ENCODE measurements around the gene SLFN5. TPM values are rescaled to one million over a fixed set of nuclear protein-coding genes. Genes with fewer than 3 reads are reported as not detected.

Gene SLFN5
- total RNA-seq, 4 donors from 2014 or later, result 7.3 to 20.4 (median 14.0) TPM

- Histone ChIP-seq H3K4me3 (no peak overlapping the region), H3K36me3 (no peaks in the 10 kb centered on the region), H3K27me3 (no peaks in the 10 kb centered on the region), H3K9me3 (peaks cover 0 to 4% (median 0%) of the 10 kb centered on the region in 3 donors), H3K4me1 (no peaks in the 10 kb centered on the region), H3K27ac (no peak overlapping the region)
- DNase-seq, result no peak
- TF ChIP-seq POLR2A (IDR thresholded peaks at IDR 0.05), result no peak
- TF ChIP-seq, protein P1, sequence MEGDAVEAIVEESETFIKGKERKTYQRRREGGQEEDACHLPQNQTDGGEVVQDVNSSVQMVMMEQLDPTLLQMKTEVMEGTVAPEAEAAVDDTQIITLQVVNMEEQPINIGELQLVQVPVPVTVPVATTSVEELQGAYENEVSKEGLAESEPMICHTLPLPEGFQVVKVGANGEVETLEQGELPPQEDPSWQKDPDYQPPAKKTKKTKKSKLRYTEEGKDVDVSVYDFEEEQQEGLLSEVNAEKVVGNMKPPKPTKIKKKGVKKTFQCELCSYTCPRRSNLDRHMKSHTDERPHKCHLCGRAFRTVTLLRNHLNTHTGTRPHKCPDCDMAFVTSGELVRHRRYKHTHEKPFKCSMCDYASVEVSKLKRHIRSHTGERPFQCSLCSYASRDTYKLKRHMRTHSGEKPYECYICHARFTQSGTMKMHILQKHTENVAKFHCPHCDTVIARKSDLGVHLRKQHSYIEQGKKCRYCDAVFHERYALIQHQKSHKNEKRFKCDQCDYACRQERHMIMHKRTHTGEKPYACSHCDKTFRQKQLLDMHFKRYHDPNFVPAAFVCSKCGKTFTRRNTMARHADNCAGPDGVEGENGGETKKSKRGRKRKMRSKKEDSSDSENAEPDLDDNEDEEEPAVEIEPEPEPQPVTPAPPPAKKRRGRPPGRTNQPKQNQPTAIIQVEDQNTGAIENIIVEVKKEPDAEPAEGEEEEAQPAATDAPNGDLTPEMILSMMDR (IDR thresholded peaks at IDR 0.05), result no peak
- 48 to 50% methylated on average over 1 of the region's 1 CpG for WGBS, 2 donors
- intact Hi-C loops (cut with DNase I), result no loop called here
Observed at GRCh38 chr17:35291802-35292201, 48.9 kb downstream of the SLFN5 start.

GRCh38 chr17:35293151-35293847 lies 50.4 kb downstream of the SLFN5 start:
- Histone ChIP-seq H3K36me3 (no peaks in the 10 kb centered on the region), H3K4me1 (no peaks in the 10 kb centered on the region), H3K4me3 (no peak overlapping the region), H3K9me3 (peaks cover 0 to 4% (median 0%) of the 10 kb centered on the region in 3 donors), H3K27ac (no peak overlapping the region), H3K27me3 (no peaks in the 10 kb centered on the region)
- intact Hi-C loops (cut with DNase I), result no loop called here
- DNase-seq, result no peak
- TF ChIP-seq, protein P1 (IDR thresholded peaks at IDR 0.05), result no peak
- no peak for TF ChIP-seq POLR2A (IDR thresholded peaks at IDR 0.05)
- WGBS, 2 donors, result 79% methylated on average over 1 of the region's 1 CpG

DNA sequence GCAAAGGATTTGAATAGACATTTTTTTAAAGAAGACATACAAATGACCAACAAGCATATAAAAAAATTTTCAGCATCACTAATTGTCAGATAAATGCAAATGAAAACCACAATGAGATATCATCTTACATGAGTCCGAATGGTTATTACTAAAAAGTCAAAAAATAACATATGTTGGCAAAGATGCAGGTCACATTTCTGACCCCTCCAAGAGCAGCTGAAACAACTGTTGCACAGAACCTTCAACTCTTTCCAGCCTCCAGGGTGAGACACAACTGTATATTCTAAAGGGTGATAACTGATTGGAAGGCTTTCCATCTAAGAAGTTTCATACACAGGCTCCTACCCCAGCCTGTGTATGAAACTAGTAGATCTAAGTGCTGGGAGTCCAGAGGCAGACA lies 51.9 kb downstream of the SLFN5 start:
- DNase-seq, result no peak
- no peak overlapping the region for H3K27ac ChIP-seq
- TF ChIP-seq POLR2A (IDR thresholded peaks at IDR 0.05), result no peak
- TF ChIP-seq, protein P1 (IDR thresholded peaks at IDR 0.05), result no peak
- H3K27me3 ChIP-seq, result no peaks in the 10 kb centered on the region
- no peaks in the 10 kb centered on the region for H3K9me3 ChIP-seq
- 61 to 70% methylated on average over 1 of the region's 1 CpG for WGBS, 2 donors
- H3K36me3 ChIP-seq, result no peaks in the 10 kb centered on the region
- peaks cover 0 to 13% (median 6%) of the 10 kb centered on the region in 3 donors for H3K4me1 ChIP-seq
- intact Hi-C loops (cut with DNase I), result no loop called here
- H3K4me3 ChIP-seq, result no peak overlapping the region

DNA sequence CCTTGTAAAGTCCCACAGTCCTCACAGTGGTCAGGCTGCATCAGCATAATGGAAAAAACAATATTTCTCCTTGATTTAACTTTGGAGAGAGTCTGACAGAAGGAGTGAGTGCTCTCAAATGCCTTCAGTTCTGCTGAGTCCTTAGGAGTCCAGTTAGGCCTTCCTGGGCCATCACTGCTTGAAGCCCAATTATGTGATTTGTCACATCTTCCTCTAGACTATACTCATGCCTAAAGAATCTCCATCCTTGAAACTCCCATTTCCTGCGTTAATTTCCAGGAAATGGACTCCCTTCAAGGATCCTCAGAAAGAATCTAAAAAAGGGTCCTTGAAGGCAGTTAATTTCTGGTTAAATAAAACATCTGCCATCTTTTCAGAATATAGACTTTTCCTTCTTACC lies 52.8 kb downstream of the SLFN5 start:
- Histone ChIP-seq H3K9me3 (peaks cover 0 to under 1% (median 0%) of the 10 kb centered on the region in 3 donors), H3K36me3 (no peaks in the 10 kb centered on the region), H3K27ac (no peak overlapping the region), H3K4me1 (peaks cover 0 to 13% (median 6%) of the 10 kb centered on the region in 3 donors), H3K27me3 (no peaks in the 10 kb centered on the region), H3K4me3 (no peak overlapping the region)
- intact Hi-C loops (cut with DNase I), result no loop called here
- TF ChIP-seq POLR2A (IDR thresholded peaks at IDR 0.05), result no peak
- TF ChIP-seq, protein P1 (IDR thresholded peaks at IDR 0.05), result no peak
- 73 to 89% methylated on average over 1 of the region's 1 CpG for WGBS, 2 donors
- DNase-seq, result no peak

DNA sequence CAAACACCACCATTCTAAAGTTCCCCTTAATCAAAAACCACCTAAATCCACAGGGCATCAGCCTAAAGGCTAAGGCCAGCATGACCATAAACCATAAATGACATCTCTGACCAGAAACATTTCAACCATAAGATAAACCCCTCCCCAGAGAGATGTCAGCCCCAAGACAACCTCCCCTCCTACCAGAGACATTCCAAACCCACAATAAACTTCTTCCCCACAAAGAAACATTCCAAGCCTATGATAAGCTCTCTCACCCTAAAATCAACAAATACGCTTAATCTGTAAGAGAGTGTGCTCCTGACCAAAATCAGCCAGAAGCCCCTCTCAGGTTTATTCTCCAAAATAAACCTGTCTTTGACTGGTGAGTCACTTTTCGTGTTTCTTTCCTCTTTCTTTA lies 54.8 kb downstream of the SLFN5 start:
- Histone ChIP-seq H3K27ac (no peak overlapping the region), H3K4me1 (peaks cover 0 to 13% (median 6%) of the 10 kb centered on the region in 3 donors), H3K9me3 (peaks cover 0 to 13% (median 0%) of the 10 kb centered on the region in 3 donors), H3K27me3 (no peaks in the 10 kb centered on the region), H3K4me3 (no peak overlapping the region), H3K36me3 (no peaks in the 10 kb centered on the region)
- DNase-seq, result no peak
- intact Hi-C loops (cut with DNase I), result no loop called here
- TF ChIP-seq, protein P1 (IDR thresholded peaks at IDR 0.05), result no peak
- TF ChIP-seq POLR2A (IDR thresholded peaks at IDR 0.05), result no peak
- WGBS, 2 donors, result 80 to 88% methylated on average over 2 of the region's 2 CpGs

Data from esophagus squamous epithelium (tissue), 5 donors.